Measurements from ENCODE around the gene AGBL3.
A peak's percentile ranks its signal among the peaks of the same experiment; 100 is the strongest.

AGBL3 gene

DNA sequence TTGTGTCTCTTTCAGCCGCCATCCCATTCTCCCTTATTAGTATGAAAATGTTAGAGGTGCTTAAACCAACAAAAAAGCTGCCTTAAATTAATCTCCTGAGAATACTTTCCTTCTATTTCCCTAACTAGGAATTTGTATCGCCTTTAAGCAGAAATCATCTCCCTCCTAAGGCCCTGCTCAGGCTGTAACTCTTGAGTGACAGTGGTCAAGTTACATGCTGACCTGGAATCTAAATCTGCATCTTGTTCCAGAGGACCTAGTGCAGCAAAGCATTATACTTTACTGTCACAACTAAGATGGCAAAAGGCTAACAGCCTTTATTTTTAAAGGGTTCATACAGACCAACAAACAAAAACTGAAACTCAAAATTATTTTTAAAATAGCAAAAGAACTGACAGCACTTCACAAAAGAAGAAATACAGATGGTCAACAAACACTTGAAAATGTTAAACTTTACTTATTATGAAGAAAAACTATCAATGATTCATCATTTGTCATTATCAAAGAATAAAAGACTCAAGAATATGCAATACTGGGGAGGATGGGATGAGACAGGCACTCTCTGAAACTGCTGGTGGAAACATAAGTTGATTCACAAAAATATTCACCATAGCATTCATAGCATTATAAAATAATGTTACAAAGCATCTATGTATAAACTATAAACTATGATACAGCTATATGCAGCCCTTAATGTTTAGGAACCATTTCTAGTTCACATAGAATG, 173.2 kb downstream of the AGBL3 start:
- Histone ChIP-seq H3K27ac (ENCODE audit: insufficient read depth in 1 of 2, low read depth in 1 of 2, low read length in 2 of 2, poor library complexity in 1 of 2, severe bottlenecking in 2 of 2) (peak overlapping the region; percentile 83 to 95), H3K27me3 (replicated peaks in 2 of 5; ENCODE audit: control insufficient read depth in 4 of 5, insufficient read depth in 5 of 5, low read length in 4 of 5) (no peaks in the 10 kb centered on the region), H3K36me3 (ENCODE audit: control insufficient read depth in 4 of 4, insufficient read depth in 4 of 4, low read length in 3 of 4) (peaks cover 0 to 20% (median 11%) of the 10 kb centered on the region in 4 experiments), H3K9me3 (ENCODE audit: control extremely low read depth in 1 of 5, control insufficient read depth in 4 of 5, insufficient read depth in 2 of 5, low read depth in 1 of 5, low read length in 4 of 5) (peaks cover 4 to 34% (median 11%) of the 10 kb centered on the region in 5 experiments), H3K4me1 (ENCODE audit: control extremely low read depth in 1 of 4, control insufficient read depth in 4 of 4, insufficient read depth in 4 of 4, low read length in 3 of 4) (peaks cover 27 to 63% (median 44%) of the 10 kb centered on the region in 4 experiments), H3K4me3 (ENCODE audit: control insufficient read depth in 1 of 7, extremely low read depth in 1 of 7, insufficient read depth in 4 of 7, low read depth in 2 of 7, low read length in 6 of 7) (peak overlapping the region in 3 of 7 experiments; percentile 11 to 37 (median 35))
- peak in 1 of 3 donors; percentile 24 for DNase-seq
- POLR2A ChIA-PET, result interaction anchor here (1.9 to 3.3 kb wide), 3 partner anchors 10 to 173 kb away, joined by 8 to 26 read pairs (median 12); partner anchors contain the start of genes AGBL3, CYREN and TMEM140
- CTCF ChIA-PET, result interaction anchor here (1.1 to 15.2 kb wide), 6 partner anchors 8 to 172 kb away, joined by 3 to 182 read pairs (median 4); partner anchors contain the start of genes CYREN, TMEM140 and WDR91
- 88% methylated on average over 1 of the region's 2 CpGs for WGBS (ENCODE audit: insufficient coverage)

DNA sequence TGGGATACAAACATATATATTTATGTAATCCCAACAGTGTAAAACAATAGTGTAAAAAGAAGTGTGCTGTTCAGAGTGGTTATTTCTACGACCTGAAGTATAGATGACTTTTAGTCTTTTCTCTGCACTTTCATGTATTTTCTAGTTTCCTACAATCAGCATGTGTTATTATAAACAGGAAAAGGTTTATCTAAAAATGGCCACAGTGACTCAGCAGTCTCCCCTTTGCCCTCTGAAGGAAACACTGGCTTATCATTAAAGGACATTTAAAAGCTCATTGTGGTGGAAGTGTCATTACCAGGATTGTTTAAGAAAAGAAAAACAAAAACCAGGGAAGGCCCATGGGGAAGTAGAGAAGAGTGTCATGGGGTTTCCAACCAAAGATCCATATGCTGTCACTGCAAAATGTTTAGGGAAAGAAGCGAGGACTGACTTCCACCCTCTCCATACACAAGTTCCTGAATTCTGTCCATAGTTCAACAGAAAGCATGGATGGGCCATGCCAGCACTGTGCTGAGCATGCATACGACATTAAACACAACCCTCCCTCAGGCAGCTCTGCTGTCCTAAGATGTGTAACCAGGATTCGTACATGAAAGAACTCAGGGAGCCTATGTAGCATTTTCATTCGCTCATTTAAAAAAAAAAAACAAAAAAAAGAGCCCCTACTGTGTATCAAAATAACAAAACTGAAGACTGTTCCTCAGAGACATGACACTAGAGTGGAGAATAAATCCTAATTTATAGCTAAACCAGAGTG, 174.0 kb downstream of the AGBL3 start:
- Histone ChIP-seq H3K27ac (ENCODE audit: insufficient read depth in 1 of 2, low read depth in 1 of 2, low read length in 2 of 2, poor library complexity in 1 of 2, severe bottlenecking in 2 of 2) (peak overlapping the region; percentile 83 to 95), H3K36me3 (ENCODE audit: control insufficient read depth in 4 of 4, insufficient read depth in 4 of 4, low read length in 3 of 4) (peaks cover 0 to 28% (median 15%) of the 10 kb centered on the region in 4 experiments), H3K27me3 (replicated peaks in 2 of 5; ENCODE audit: control insufficient read depth in 4 of 5, insufficient read depth in 5 of 5, low read length in 4 of 5) (no peaks in the 10 kb centered on the region), H3K9me3 (ENCODE audit: control extremely low read depth in 1 of 5, control insufficient read depth in 4 of 5, insufficient read depth in 2 of 5, low read depth in 1 of 5, low read length in 4 of 5) (peaks cover 1 to 32% (median 11%) of the 10 kb centered on the region in 5 experiments), H3K4me1 (ENCODE audit: control extremely low read depth in 1 of 4, control insufficient read depth in 4 of 4, insufficient read depth in 4 of 4, low read length in 3 of 4) (peaks cover 27 to 70% (median 47%) of the 10 kb centered on the region in 4 experiments), H3K4me3 (ENCODE audit: control insufficient read depth in 1 of 7, extremely low read depth in 1 of 7, insufficient read depth in 4 of 7, low read depth in 2 of 7, low read length in 6 of 7) (peak overlapping the region in 3 of 7 experiments; percentile 21 to 33 (median 27))
- ChIA-PET CTCF (interaction anchor here (0.6 to 15.2 kb wide), 7 partner anchors 8 to 844 kb away, joined by 3 to 182 read pairs (median 4); partner anchors contain the start of genes CYREN, TMEM140 and WDR91), POLR2A (interaction anchor here (0.6 to 3.3 kb wide), 5 partner anchors 9 to 173 kb away, joined by 3 to 26 read pairs (median 10); partner anchors contain the start of genes AGBL3, CYREN and TMEM140)
- WGBS (ENCODE audit: insufficient coverage), result 27% methylated on average over 1 of the region's 5 CpGs
- DNase-seq, result peak; percentile 85 to 92 (median 91)

DNA sequence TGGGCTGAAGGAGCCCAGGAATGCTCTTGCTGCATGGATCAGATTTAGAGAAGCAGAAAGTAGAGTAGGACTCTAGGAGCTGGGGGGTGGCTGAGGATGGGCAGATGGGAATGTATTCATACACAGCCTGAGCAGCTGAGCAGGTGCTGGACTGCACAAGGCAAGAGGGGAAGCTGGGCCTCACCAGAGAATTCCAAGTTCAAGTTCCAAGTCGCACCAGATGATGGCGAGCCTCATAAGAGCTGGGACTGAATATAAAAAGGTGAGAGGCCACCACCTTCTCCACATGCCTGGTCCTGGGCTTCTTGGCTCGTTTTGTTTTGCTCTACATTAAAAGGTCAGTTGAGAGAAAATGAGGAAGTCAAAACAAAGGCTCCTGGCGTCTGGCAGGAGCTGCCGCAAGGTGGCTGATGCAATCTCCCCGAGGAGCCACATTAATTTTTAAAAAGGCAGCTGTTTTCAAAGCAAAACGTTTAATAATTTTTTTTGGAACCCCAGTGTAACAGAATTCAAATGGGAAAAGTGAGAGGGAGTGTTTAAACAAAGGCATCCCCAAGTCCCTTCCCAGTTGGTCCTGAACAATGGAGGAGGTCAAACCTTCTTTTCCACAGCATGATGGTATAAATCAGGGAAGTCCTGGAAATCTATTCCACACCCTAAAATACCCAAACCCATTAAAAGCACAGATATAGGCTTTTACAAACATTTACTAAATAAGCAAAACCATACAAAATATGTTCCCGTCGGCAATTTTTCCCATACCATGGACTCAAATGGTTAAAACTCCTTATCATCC, 174.7 kb downstream of the AGBL3 start:
- Histone ChIP-seq H3K27me3 (replicated peaks in 2 of 5; ENCODE audit: control insufficient read depth in 4 of 5, insufficient read depth in 5 of 5, low read length in 4 of 5) (no peaks in the 10 kb centered on the region), H3K4me1 (ENCODE audit: control extremely low read depth in 1 of 4, control insufficient read depth in 4 of 4, insufficient read depth in 4 of 4, low read length in 3 of 4) (peaks cover 27 to 78% (median 51%) of the 10 kb centered on the region in 4 experiments), H3K4me3 (ENCODE audit: control insufficient read depth in 1 of 7, extremely low read depth in 1 of 7, insufficient read depth in 4 of 7, low read depth in 2 of 7, low read length in 6 of 7) (peak overlapping the region in 4 of 7 experiments; percentile 13 to 38 (median 35)), H3K27ac (ENCODE audit: insufficient read depth in 1 of 2, low read depth in 1 of 2, low read length in 2 of 2, poor library complexity in 1 of 2, severe bottlenecking in 2 of 2) (peak overlapping the region; percentile 83 to 95), H3K36me3 (ENCODE audit: control insufficient read depth in 4 of 4, insufficient read depth in 4 of 4, low read length in 3 of 4) (peaks cover 0 to 35% (median 17%) of the 10 kb centered on the region in 4 experiments), H3K9me3 (ENCODE audit: control extremely low read depth in 1 of 5, control insufficient read depth in 4 of 5, insufficient read depth in 2 of 5, low read depth in 1 of 5, low read length in 4 of 5) (peaks cover 0 to 24% (median 5%) of the 10 kb centered on the region in 5 experiments)
- ChIA-PET CTCF (interaction anchor here (0.6 to 15.2 kb wide), 6 partner anchors 7 to 843 kb away, joined by 3 to 182 read pairs (median 6); partner anchors contain the start of genes CYREN, TMEM140 and WDR91), POLR2A (interaction anchor here (1.5 to 3.3 kb wide), 4 partner anchors 9 to 174 kb away, joined by 8 to 26 read pairs (median 11); partner anchors contain the start of genes AGBL3, CYREN and TMEM140)
- 47% methylated on average over 6 of the region's 9 CpGs for WGBS (ENCODE audit: insufficient coverage)
- peak; percentile 74 to 91 (median 88) for DNase-seq

DNA sequence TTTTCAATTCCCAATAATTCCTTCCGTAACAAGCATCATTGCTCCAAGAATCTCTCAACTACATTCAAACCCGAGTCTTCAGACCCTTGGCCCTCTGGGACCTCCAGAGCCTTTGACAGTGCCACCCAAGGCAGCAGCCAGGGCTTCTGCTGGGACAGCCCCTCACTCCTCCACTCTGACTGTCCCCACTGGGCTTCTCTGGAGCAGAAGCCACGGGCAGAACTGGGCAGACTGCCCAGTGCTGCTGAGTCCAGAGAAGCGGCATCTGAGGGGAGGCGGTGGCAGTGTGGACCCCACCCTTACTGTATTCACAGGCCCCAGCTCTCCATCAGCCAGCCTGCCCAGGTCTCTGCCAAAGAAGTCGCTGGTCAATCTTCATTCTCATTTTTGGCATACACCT, 175.4 kb downstream of the AGBL3 start:
- peaks cover 0 to 42% (median 17%) of the 10 kb centered on the region in 4 experiments for H3K36me3 ChIP-seq (ENCODE audit: control insufficient read depth in 4 of 4, insufficient read depth in 4 of 4, low read length in 3 of 4)
- ChIA-PET POLR2A (interaction anchor here (1.5 to 3.3 kb wide), 3 partner anchors 8 to 175 kb away, joined by 8 to 26 read pairs (median 10); partner anchors contain the start of genes AGBL3 and CYREN), CTCF (interaction anchor here (2.1 to 15.2 kb wide), 3 partner anchors 6 to 13 kb away, joined by 9 to 182 read pairs (median 67); partner anchors contain the start of genes CYREN and TMEM140)
- no peaks in the 10 kb centered on the region for H3K27me3 ChIP-seq (replicated peaks in 2 of 5; ENCODE audit: control insufficient read depth in 4 of 5, insufficient read depth in 5 of 5, low read length in 4 of 5)
- DNase-seq, result peak in 1 of 3 donors; percentile 34
- peak overlapping the region in 2 of 7 experiments; percentile 37 to 38 for H3K4me3 ChIP-seq (ENCODE audit: control insufficient read depth in 1 of 7, extremely low read depth in 1 of 7, insufficient read depth in 4 of 7, low read depth in 2 of 7, low read length in 6 of 7)
- WGBS (ENCODE audit: insufficient coverage), result 79% methylated on average over 6 of the region's 6 CpGs
- peaks cover 0 to 19% (median 4%) of the 10 kb centered on the region in 5 experiments for H3K9me3 ChIP-seq (ENCODE audit: control extremely low read depth in 1 of 5, control insufficient read depth in 4 of 5, insufficient read depth in 2 of 5, low read depth in 1 of 5, low read length in 4 of 5)
- H3K27ac ChIP-seq (ENCODE audit: insufficient read depth in 1 of 2, low read depth in 1 of 2, low read length in 2 of 2, poor library complexity in 1 of 2, severe bottlenecking in 2 of 2), result peak overlapping the region; percentile 83 to 95
- peaks cover 27 to 84% (median 55%) of the 10 kb centered on the region in 4 experiments for H3K4me1 ChIP-seq (ENCODE audit: control extremely low read depth in 1 of 4, control insufficient read depth in 4 of 4, insufficient read depth in 4 of 4, low read length in 3 of 4)

DNA sequence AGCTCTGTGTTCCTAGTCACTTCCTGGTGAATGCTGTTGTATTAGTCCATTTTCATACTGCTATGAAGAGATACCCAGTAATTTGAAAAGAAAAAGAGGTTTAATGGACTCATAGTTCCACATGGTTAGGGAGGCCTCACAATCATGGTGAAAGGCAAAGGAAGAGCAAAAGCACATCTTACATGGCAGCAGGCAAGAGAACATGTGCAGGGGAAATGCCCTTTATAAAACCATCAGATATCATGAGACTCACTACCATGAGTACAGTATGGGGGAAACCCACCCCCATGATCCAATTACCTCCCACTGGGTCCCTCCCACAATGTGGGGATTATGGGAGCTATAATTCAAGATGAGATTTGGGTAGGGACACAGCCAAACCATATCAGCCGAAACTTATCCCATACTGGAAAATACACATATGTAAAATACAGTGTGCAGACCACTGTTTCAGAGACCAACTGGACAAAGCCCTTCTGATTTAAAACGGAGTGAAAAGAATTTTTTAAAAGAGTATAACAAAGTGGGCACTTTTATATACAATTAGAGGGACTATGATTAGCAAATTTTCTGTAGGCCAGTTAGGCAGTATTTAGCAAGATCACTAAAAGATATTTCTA, 176.2 kb downstream of the AGBL3 start:
- H3K4me3 ChIP-seq (ENCODE audit: control insufficient read depth in 1 of 7, extremely low read depth in 1 of 7, insufficient read depth in 4 of 7, low read depth in 2 of 7, low read length in 6 of 7), result no peak overlapping the region
- peaks cover 0 to 46% (median 13%) of the 10 kb centered on the region in 4 experiments for H3K36me3 ChIP-seq (ENCODE audit: control insufficient read depth in 4 of 4, insufficient read depth in 4 of 4, low read length in 3 of 4)
- POLR2A ChIA-PET, result no interaction called here
- CTCF ChIA-PET, result interaction anchor here (15.2 kb wide), 1 partner anchor 14 kb away, joined by 182 read pairs; the partner anchor contains the start of gene TMEM140
- WGBS (ENCODE audit: insufficient coverage), result no CpG with 5 or more reads among the region's 2 CpGs
- DNase-seq, result peak in 1 of 3 donors; percentile 33
- peak overlapping the region in 1 of 2 experiments; percentile 95 for H3K27ac ChIP-seq (ENCODE audit: insufficient read depth in 1 of 2, low read depth in 1 of 2, low read length in 2 of 2, poor library complexity in 1 of 2, severe bottlenecking in 2 of 2)
- peaks cover 32 to 89% (median 63%) of the 10 kb centered on the region in 4 experiments for H3K4me1 ChIP-seq (ENCODE audit: control extremely low read depth in 1 of 4, control insufficient read depth in 4 of 4, insufficient read depth in 4 of 4, low read length in 3 of 4)
- H3K27me3 ChIP-seq (replicated peaks in 2 of 5; ENCODE audit: control insufficient read depth in 4 of 5, insufficient read depth in 5 of 5, low read length in 4 of 5), result no peaks in the 10 kb centered on the region
- peaks cover 0 to 12% (median 2%) of the 10 kb centered on the region in 5 experiments for H3K9me3 ChIP-seq (ENCODE audit: control extremely low read depth in 1 of 5, control insufficient read depth in 4 of 5, insufficient read depth in 2 of 5, low read depth in 1 of 5, low read length in 4 of 5)
